SJSA1 (cell line): ENCODE measurements around the gene KIF26B. TPM values are rescaled to one million over a fixed set of nuclear protein-coding genes. Genes with fewer than 3 reads are reported as not detected.

ENCODE experiments used
- DNase-seq, 2 experiments: peaks; one replicate each; pipeline ENCODE4 v3.0.0-alpha.2; 2015 to 2020; ENCODE audit warnings: low spot score in 2 of 2, low read depth in 1 of 2
- H3K27ac ChIP-seq: fragments of 250-450 bp; sonication (Bioruptor Pico); 2 replicates; pipeline ENCODE4 v1.5.1; 2020; ENCODE audit warnings: mild to moderate bottlenecking, moderate library complexity
- H3K27me3 ChIP-seq: fragments of 250-450 bp; sonication (Bioruptor Pico); replicated peaks from 2 replicates; pipeline ENCODE4 v1.5.1; 2020; ENCODE audit warnings: mild to moderate bottlenecking, moderate library complexity
- H3K36me3 ChIP-seq: fragments of 250-450 bp; sonication (Bioruptor Pico); 2 replicates; pipeline ENCODE4 v1.5.1; 2020; ENCODE audit warnings: mild to moderate bottlenecking
- H3K4me1 ChIP-seq: fragments of 250-450 bp; sonication (Bioruptor Pico); replicated peaks from 2 replicates; pipeline ENCODE4 v1.6.1; 2021; ENCODE audit warnings: mild to moderate bottlenecking
- H3K4me3 ChIP-seq: fragments of 250-450 bp; sonication (Bioruptor Pico); 2 replicates; pipeline ENCODE4 v1.5.1; 2020; ENCODE audit warnings: mild to moderate bottlenecking
- H3K9me3 ChIP-seq: fragments of 250-450 bp; sonication (Bioruptor Pico); replicated peaks from 2 replicates; pipeline ENCODE4 v1.5.1; 2020; ENCODE audit warnings: mild to moderate bottlenecking
- total RNA-seq: library from RNA; depleted of rRNA; stranded (reverse); fragments of >200 nt; shearing (Covaris generic); gene quantifications from 2 replicates; pipeline ENCODE4 v1.2.3, GENCODE V29; 2014

Gene KIF26B
- total RNA-seq, 1 experiment from 2014 or later: 5.9 TPM

DNA sequence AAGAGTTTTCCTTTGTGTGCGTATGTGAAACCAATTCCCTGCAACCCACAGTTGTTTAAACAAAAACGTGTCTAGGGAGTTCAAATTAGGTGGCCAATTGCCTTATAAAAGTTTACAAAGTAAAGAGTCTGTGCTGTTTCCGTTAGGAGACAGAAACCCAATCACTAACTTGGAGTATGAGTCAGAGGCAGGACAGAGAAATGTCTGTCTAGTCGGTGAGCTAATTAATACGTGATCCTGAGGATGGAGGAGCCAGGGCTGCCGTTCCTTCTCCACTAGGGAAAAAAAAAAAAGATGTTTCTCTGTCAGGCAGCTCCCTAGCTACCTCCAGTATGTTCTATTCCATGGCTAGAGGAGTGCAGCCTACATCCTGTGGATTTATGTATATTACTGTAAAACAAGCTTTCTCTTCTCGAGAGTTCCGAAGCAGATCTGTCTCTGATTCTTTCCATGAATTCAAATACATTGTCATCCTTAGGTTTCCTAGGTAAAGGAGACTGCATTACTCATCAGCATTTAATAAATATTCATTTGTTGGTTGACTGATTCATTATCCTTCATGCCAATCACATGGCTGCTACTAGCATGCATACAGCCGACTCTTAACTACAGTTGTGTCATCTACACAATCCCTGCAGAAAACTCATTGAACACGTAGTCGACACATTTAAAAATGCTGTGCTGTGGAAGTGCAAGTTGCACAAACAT is 430.6 kb downstream of the KIF26B start:
- peak overlapping the region; percentile 43 for H3K27ac ChIP-seq
- DNase-seq: peak in 1 of 2 experiments; percentile 74
- no peak overlapping the region for H3K4me3 ChIP-seq
- no peaks in the 10 kb centered on the region for H3K27me3 ChIP-seq
- H3K4me1 ChIP-seq: peaks cover 16% of the 10 kb centered on the region
- no peaks in the 10 kb centered on the region for H3K9me3 ChIP-seq
- H3K36me3 ChIP-seq: no peaks in the 10 kb centered on the region

DNA sequence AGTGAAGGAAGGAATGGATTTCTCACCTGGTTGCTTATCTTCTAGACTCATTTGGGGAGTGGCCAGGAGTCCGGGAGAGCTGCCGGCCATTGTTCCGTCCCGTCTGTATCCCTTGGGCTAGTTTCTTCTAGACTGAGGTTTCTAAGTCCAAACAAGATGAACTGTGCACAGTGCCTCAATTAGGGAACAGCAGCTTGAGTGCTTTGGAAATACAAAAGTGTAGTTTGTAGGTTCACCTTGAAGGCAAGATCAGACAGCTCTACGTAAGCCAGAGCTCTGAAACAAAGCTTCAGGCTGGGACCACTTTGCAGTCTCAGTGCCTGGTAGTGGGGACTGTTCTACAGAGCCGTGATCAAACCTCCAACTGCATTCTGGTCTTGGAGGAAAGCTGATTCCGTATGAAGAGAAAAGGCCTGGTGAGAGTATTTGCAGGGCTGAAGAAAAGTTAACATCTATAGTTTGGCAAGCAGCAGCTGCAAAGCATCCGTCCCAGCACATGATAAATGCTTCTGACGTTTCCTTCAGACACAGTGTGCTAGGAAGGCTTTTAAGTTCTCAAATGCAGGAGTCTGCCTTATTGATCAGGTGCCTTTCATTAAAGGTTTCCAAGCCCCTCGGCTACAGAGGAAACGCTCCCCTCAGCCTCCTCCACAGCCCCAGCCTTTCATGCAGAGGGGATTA is 432.8 kb downstream of the KIF26B start:
- no peak for DNase-seq
- Histone ChIP-seq H3K27ac (no peak overlapping the region), H3K36me3 (no peaks in the 10 kb centered on the region), H3K27me3 (no peaks in the 10 kb centered on the region), H3K9me3 (no peaks in the 10 kb centered on the region), H3K4me1 (peaks cover 16% of the 10 kb centered on the region), H3K4me3 (no peak overlapping the region)

DNA sequence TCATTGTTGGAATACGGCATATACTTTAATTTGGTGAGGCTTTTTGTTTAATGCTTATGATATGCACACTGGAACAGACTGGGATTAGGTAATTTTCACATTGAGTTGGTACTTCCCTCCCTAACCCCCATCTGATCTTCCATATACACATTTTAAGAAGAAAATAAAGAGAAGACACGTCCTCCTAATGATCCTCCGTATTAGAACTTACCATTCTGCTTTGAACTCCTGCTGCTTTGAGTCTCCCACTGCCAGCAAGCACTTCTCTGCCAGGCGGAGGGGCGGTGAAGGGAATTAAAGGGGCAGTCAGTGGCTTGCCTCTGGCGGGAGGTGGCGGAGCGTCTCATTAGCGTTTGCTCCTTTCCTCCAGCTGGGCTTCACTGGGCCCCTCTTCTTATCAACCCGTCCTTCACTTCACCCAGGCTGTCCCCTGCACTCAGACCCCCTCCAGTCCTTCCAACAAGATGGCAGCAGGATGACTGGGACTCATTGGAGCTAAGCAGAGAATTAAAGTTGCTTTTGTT is 433.4 kb downstream of the KIF26B start:
- Histone ChIP-seq H3K4me3 (no peak overlapping the region), H3K36me3 (no peaks in the 10 kb centered on the region), H3K9me3 (no peaks in the 10 kb centered on the region), H3K4me1 (peaks cover 16% of the 10 kb centered on the region), H3K27me3 (no peaks in the 10 kb centered on the region), H3K27ac (no peak overlapping the region)
- DNase-seq: no peak

DNA sequence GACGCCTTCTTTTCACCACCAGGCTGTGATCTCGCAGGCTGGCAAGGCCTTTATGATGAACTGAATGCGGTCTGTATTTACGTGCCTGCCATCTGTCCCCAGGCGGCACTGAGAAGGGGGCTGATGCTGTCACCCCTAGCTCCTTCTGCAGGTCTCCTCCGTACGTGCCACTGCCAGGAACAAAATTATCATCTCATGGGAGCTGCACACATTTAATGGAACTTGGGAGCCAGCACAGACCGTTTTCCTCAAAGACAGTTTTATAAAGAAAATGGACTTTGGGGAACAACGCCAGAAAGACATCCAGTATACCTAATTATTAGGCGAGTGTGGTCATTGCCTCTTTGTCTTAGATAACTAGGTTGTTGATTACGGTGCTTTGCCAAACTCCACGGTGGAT is 434.5 kb downstream of the KIF26B start:
- H3K4me1 ChIP-seq: peaks cover 16% of the 10 kb centered on the region
- H3K27me3 ChIP-seq: no peaks in the 10 kb centered on the region
- H3K27ac ChIP-seq: no peak overlapping the region
- no peak for DNase-seq
- no peaks in the 10 kb centered on the region for H3K9me3 ChIP-seq
- H3K4me3 ChIP-seq: no peak overlapping the region
- H3K36me3 ChIP-seq: no peaks in the 10 kb centered on the region

DNA sequence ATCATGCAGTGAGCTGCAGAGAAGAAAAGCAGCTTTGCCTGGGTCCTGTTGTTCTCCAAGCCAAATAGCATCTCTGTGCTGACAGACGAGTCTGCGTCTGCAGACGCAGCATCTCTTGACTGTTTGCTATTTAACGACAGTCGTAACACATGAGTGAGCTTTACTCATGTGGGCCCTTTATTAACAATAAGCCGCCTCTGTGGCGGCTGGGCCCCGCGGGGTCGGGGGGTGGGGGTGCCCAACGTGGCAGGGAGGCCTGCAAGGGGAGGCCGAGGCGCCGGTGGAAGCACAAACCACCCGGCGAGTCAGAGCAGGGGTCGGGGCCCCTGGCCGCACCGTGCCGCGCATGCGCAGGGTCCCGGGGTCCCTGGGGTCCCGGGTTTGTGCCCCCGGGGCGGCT is 435.1 kb downstream of the KIF26B start:
- no peak overlapping the region for H3K27ac ChIP-seq
- DNase-seq: no peak
- H3K4me3 ChIP-seq: no peak overlapping the region
- H3K27me3 ChIP-seq: no peaks in the 10 kb centered on the region
- no peaks in the 10 kb centered on the region for H3K9me3 ChIP-seq
- H3K36me3 ChIP-seq: no peaks in the 10 kb centered on the region
- peaks cover 11% of the 10 kb centered on the region for H3K4me1 ChIP-seq

DNA sequence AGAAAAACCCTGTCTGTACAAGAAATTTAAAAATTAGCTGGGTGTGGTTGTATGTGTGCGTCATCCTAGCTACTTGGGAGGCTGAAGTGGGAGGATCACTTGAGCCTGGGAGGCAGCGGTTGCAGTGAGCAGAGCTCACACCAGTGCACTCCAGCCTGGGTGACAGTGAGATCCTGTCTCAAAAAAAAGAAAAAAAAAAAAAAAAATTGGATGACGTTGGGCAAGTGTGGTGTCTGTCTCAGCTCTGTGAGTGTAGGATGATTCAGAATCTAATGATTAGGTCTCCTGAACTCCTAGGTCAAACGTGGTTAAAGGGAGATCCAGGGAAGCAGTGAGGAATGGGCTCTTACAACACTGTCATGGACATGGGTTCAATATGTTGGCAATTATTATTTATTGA is 435.9 kb downstream of the KIF26B start:
- no peak overlapping the region for H3K4me3 ChIP-seq
- H3K27ac ChIP-seq: no peak overlapping the region
- H3K27me3 ChIP-seq: no peaks in the 10 kb centered on the region
- H3K4me1 ChIP-seq: peaks cover 2% of the 10 kb centered on the region
- DNase-seq: no peak
- no peaks in the 10 kb centered on the region for H3K9me3 ChIP-seq
- H3K36me3 ChIP-seq: no peaks in the 10 kb centered on the region

DNA sequence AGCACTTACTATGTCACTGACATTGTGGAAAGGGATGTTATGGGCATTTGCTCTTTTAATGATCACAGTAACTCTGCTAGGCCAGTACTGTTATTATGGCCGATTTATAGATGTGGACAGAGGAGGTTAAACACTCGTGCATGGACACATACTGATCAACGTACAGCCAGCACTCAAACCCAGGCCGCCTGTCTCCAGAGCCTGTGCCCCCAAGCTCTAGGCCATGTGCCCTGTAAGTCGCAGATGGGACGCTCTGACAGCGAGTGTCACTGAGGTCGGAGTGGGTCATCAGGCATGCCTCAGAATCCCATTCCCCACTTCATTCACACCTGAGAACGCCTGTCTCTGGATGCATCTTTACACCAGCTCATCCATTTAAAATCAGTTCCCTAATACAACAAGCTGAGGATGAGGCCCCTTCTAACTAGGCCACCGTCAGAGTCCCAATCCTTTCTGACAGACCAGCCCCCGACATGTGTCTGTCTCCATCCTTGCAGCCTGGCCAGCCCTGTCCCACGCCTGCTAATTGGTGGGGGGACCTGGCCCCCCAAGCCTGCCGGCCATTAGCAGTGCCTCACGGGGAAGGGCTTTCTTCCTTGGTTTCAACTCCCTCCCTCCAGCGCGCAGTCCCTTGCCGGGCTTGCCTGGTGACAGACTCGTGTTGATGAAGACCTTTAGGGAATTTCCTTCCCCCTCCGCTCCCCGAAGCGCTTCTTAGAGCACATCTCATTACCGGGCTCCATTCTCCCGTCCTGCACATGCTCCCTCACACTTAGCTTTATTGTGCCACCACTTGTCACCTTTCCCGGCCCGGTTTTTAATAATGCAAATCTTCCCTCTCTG is 436.8 kb downstream of the KIF26B start:
- Histone ChIP-seq H3K36me3 (no peaks in the 10 kb centered on the region), H3K27me3 (no peaks in the 10 kb centered on the region), H3K9me3 (no peaks in the 10 kb centered on the region), H3K27ac (no peak overlapping the region), H3K4me3 (no peak overlapping the region), H3K4me1 (no peaks in the 10 kb centered on the region)
- no peak for DNase-seq

DNA sequence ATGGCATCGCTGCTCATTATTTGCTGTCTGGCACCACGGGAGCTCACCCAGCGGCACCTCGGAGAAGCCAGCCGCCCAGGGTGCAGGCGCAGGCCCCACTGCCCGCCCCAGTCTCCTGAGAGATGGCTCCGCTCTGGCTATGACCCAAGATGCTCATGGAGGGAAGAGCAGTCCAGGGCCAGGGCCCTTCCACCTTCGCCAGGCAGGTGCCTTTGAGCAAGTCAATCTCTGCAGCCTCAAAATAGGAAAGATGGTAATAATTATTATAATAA is 437.3 kb downstream of the KIF26B start:
- Histone ChIP-seq H3K4me1 (no peaks in the 10 kb centered on the region), H3K9me3 (no peaks in the 10 kb centered on the region), H3K27ac (no peak overlapping the region), H3K4me3 (no peak overlapping the region), H3K27me3 (no peaks in the 10 kb centered on the region), H3K36me3 (no peaks in the 10 kb centered on the region)
- DNase-seq: no peak

DNA sequence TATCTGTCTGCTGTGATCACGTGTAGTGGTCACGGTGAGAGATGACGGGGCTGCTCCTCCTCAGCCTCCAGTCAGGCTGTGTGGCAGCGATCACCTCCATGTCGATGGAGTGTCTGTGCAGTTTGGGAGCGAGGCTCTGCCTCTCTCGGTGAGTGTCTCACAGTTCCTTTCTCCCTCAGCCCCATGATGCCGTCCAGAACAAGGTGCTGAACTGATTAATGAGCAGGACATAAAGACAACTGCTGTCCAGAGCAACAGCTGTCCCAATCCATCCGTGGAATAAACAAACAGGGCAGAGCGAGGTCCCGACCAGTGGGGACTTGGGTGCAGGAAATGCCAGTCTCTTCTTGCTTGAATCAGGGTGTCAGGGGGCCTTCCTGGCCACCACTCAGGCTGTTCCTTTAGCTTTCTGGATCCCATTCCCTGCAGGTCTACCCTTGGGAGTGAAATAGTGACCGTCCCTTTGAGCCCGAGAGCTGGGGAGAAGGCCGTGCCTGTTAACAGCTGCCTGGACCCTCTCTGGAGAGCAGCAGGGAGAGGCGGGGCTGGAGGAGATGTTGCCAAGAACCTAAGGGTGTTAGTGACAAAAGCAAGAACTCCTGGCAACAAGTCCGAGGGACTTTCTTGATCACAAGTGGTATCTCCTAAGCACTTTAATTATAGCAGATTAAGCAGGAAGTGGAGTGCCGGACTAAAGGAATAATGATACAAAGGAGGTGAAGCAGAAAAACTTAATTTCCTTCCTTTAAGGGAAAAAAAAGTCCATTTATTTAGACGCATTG is 443.9 kb downstream of the KIF26B start:
- Histone ChIP-seq H3K9me3 (no peaks in the 10 kb centered on the region), H3K27ac (no peak overlapping the region), H3K4me3 (no peak overlapping the region), H3K27me3 (no peaks in the 10 kb centered on the region), H3K4me1 (peaks cover 4% of the 10 kb centered on the region; the same call in 1 of the 2 replicates), H3K36me3 (no peaks in the 10 kb centered on the region)
- no peak for DNase-seq

DNA sequence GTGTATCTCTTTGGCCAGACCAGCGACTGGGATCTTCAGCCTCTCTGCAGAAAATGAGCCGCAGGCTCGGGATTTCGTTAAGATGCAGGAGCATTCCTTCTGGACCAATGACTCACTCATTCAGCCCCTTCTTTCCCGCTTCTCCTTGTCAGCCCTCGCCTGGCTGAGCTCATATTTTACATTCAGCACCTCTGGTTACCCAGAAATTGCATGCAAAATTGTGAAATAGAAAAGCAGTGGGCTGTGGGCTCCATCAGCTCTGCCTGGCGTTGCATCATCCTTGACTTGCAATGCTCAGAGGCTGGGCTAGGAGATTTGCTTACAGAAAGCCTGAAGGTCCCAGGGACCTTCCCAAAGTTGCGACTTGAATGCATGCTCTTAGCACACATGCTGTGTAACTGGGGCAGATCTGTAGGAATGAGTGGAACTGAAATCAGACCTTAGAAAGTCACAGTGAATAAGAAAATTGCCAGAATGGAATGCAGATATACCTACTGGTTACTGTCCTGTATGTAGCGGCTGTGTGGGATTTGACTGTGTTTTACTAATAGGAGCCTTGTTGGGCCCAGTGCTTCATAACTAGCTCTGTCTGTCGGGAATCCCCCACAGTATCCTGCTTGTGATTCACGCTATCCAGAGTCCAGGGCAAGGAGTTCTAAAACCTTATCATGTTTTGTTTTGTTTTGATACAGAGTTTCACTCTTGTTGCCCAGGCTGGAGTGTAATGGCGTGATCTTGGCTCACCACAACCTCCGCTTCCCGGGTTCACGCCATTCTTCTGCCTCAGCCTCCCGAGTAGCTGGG is 444.8 kb downstream of the KIF26B start:
- no peaks in the 10 kb centered on the region for H3K9me3 ChIP-seq
- H3K27me3 ChIP-seq: no peaks in the 10 kb centered on the region
- no peak overlapping the region for H3K27ac ChIP-seq
- DNase-seq: peak in 1 of 2 experiments; percentile 29
- H3K36me3 ChIP-seq: no peaks in the 10 kb centered on the region
- H3K4me3 ChIP-seq: no peak overlapping the region
- H3K4me1 ChIP-seq: peaks cover 4% of the 10 kb centered on the region; the same call in 1 of the 2 replicates

DNA sequence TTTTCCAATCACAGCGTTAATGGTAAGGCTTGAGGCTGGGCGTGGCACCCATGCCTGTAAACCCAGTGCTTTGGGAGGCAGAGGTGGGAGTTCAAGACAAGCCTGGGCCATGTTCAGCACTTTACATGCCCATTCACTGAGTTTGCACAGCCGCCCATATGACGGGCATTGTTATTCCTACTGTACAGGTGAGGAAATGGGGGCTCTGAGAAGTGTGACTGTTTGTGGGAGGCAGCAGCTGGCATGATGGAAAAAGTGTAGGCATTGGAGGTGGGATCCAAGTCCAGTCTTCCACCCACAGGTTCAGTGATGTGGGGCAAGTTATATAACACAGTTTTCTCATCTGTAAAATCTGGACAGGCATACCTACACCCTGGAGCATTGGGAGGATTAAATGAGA is 445.9 kb downstream of the KIF26B start:
- peaks cover 12% of the 10 kb centered on the region for H3K4me1 ChIP-seq
- no peaks in the 10 kb centered on the region for H3K9me3 ChIP-seq
- H3K27me3 ChIP-seq: no peaks in the 10 kb centered on the region
- H3K27ac ChIP-seq: no peak overlapping the region
- DNase-seq: no peak
- H3K36me3 ChIP-seq: no peaks in the 10 kb centered on the region
- no peak overlapping the region for H3K4me3 ChIP-seq

DNA sequence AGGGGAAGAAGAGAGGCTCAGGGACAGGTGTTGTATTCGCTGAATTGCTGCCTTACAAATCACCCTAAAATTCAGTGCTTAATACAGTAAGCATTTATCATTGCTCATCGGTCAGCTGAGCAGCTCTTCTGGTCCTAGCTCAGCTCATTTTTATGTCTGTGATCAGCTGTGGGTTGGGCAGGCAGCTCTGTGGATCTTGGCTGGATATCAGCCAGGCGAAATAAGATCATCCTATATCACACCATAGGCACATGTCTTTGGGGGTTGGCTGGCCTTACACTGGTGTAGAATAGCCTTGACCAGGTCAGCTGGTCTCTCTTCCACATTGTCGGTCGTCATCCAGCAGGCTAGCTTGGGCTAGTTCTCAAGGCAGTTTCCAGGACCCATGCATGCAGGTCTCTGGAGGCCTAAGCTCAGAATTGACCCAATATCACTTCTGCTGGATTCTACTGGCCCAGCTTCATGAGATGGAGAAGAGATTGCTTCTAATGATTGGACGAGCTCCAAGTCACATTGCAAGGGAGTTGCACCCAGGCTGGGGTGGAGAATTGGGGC is 448.6 kb downstream of the KIF26B start:
- Histone ChIP-seq H3K4me1 (peaks cover 20% of the 10 kb centered on the region), H3K4me3 (no peak overlapping the region), H3K27ac (no peak overlapping the region), H3K9me3 (no peaks in the 10 kb centered on the region), H3K36me3 (no peaks in the 10 kb centered on the region), H3K27me3 (no peaks in the 10 kb centered on the region)
- no peak for DNase-seq
